Peyer's patch (tissue), 4 donors: ENCODE data around the gene MAML2. TPM values are rescaled to one million over a fixed set of nuclear protein-coding genes. Genes with fewer than 3 reads are reported as not detected.
A peak's percentile ranks its signal among the peaks of the same experiment; 100 is the strongest.

Experiments
- DNase-seq, 3 donors: peaks; one replicate each; pipeline ENCODE4 v3.0.0-alpha.2; 2017 to 2019
- H3K27ac ChIP-seq, 4 donors: fragments of 200-600 bp; sonication (generic); one replicate each; pipeline ENCODE4 v1.5.1; 2016 to 2019
- H3K27me3 ChIP-seq, 2 donors: fragments of 200-600 bp; sonication (generic); one replicate each; pipeline ENCODE4 v1.5.1; 2019
- H3K36me3 ChIP-seq, 3 donors: fragments of 200-600 bp; sonication (generic); one replicate each; pipeline ENCODE4 v1.5.1; 2016 to 2019
- H3K4me1 ChIP-seq, 4 donors: fragments of 200-600 bp; sonication (generic); one replicate each; pipeline ENCODE4 v1.5.1; 2016 to 2019
- H3K4me3 ChIP-seq, 4 donors: fragments of 200-600 bp; sonication (generic); 1 replicate in 3 of 4; 2 replicates in 1 of 4; pipeline ENCODE4 v1.5.1; 2016 to 2019; ENCODE audit warnings: mild to moderate bottlenecking in 1 of 4
- H3K9me3 ChIP-seq, 4 donors: fragments of 200-600 bp; sonication (generic); one replicate each; pipeline ENCODE4 v1.5.1; 2016 to 2019; ENCODE audit warnings: mild to moderate bottlenecking in 1 of 4
- CTCF ChIP-seq, 6 experiments: fragments of 450-650 bp in 4 of 6; fragments of 200-600 bp in 2 of 6; sonication (generic) in 1 of 6; IDR thresholded peaks; one replicate each; pipeline ENCODE4 v1.5.1; 2017 to 2019; ENCODE audit warnings: antibody characterized with exemption in 6 of 6, mild to moderate bottlenecking in 3 of 6, moderate library complexity in 1 of 6
- POLR2A ChIP-seq, 2 donors: fragments of 450-650 bp; IDR thresholded peaks; one replicate each; pipeline ENCODE4 v1.5.1; 2017; ENCODE audit warnings: antibody characterized with exemption in 2 of 2, mild to moderate bottlenecking in 2 of 2, moderate library complexity in 2 of 2
- total RNA-seq, 4 donors: library from RNA; depleted of rRNA; stranded (reverse); fragments of >200 nt; gene quantifications; one replicate each; pipeline ENCODE4 v1.1.0, GENCODE V29; 2016

MAML2 gene
- total RNA-seq, 4 donors from 2014 or later: 8.4 to 60.2 (median 22.7) TPM

DNA sequence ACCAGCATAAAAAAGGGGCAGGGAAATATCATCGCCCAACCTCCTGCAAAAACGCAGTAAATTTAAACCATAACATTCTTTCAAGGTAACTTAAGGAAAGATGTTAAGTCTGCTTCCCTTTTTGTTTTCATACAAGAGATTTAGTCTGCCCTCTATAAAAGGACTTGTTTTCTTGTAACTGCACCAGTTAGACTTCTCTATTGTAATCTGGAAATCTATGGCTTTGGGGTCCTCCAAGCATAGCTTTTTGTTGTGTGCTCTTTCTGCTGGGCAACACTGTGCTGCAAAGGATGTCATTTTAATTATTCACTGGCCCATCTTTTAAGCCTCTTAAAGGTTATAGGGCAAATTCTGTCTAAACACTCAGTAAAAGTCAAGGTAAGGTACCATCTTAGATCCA lies 136.0 kb downstream of the MAML2 start:
- no peaks in the 10 kb centered on the region for H3K36me3 ChIP-seq

DNA sequence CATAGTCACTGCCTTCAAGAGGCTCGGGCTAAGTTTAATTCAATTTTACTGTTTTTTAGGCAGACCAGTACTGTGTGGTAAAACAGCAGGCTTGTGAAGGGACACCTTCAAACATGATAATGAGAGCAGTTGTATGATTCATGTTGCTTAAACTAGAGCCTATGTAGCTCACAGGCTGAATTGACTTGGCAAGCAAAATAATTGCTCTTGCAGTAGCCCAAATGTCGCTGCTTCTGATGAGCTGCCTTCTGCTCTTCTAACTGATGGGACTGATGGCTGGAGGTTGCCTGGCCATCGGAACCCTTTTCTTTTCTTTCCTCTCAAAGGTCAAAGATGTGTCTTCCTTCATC lies 137.6 kb downstream of the MAML2 start:
- H3K4me1 ChIP-seq: peaks cover 0 to 28% (median 10%) of the 10 kb centered on the region in 4 donors
- H3K9me3 ChIP-seq: no peaks in the 10 kb centered on the region
- no peak overlapping the region for H3K4me3 ChIP-seq
- no peak for DNase-seq
- H3K36me3 ChIP-seq: no peaks in the 10 kb centered on the region
- no peaks in the 10 kb centered on the region for H3K27me3 ChIP-seq
- peak overlapping the region in 3 of 4 donors; percentile 2 to 47 (median 36) for H3K27ac ChIP-seq
- TF ChIP-seq CTCF (IDR thresholded peaks at IDR 0.05) (no peak), POLR2A (IDR thresholded peaks at IDR 0.05) (no peak)

More for the DNA sequence above, 136.0 kb downstream of the MAML2 start:
- Histone ChIP-seq H3K4me3 (no peak overlapping the region), H3K27me3 (no peaks in the 10 kb centered on the region), H3K9me3 (no peaks in the 10 kb centered on the region), H3K4me1 (peaks cover 0 to 28% (median 10%) of the 10 kb centered on the region in 4 donors), H3K27ac (peak overlapping the region; percentile 23 to 66 (median 40))
- no peak for TF ChIP-seq CTCF (IDR thresholded peaks at IDR 0.05)
- TF ChIP-seq POLR2A (IDR thresholded peaks at IDR 0.05): no peak
- DNase-seq: no peak

- Histone ChIP-seq H3K27ac (peak overlapping the region in 3 of 4 donors; percentile 25 to 47 (median 36)), H3K9me3 (no peaks in the 10 kb centered on the region), H3K27me3 (no peaks in the 10 kb centered on the region), H3K36me3 (no peaks in the 10 kb centered on the region), H3K4me1 (peaks cover 0 to 32% (median 10%) of the 10 kb centered on the region in 4 donors), H3K4me3 (no peak overlapping the region)
- DNase-seq: no peak
- TF ChIP-seq POLR2A (IDR thresholded peaks at IDR 0.05) (no peak), CTCF (IDR thresholded peaks at IDR 0.05) (no peak)
These were observed 138.1 kb downstream of the MAML2 start for GRCh38 chr11:96204721-96205459.

- Histone ChIP-seq H3K4me1 (peaks cover 0 to 35% (median 10%) of the 10 kb centered on the region in 4 donors), H3K9me3 (no peaks in the 10 kb centered on the region), H3K4me3 (no peak overlapping the region), H3K27ac (peak overlapping the region in 2 of 4 donors; percentile 25 to 47), H3K27me3 (no peaks in the 10 kb centered on the region), H3K36me3 (no peaks in the 10 kb centered on the region)
- TF ChIP-seq POLR2A (IDR thresholded peaks at IDR 0.05) (no peak), CTCF (IDR thresholded peaks at IDR 0.05) (no peak)
- no peak for DNase-seq
These were observed 138.7 kb downstream of the MAML2 start for GRCh38 chr11:96204366-96204659.

- H3K9me3 ChIP-seq: no peaks in the 10 kb centered on the region
- no peak overlapping the region for H3K4me3 ChIP-seq
- no peaks in the 10 kb centered on the region for H3K36me3 ChIP-seq
- no peak for TF ChIP-seq POLR2A (IDR thresholded peaks at IDR 0.05)
- no peak for TF ChIP-seq CTCF (IDR thresholded peaks at IDR 0.05)
- no peaks in the 10 kb centered on the region for H3K27me3 ChIP-seq
- H3K27ac ChIP-seq: peak overlapping the region in 1 of 4 donors; percentile 47
- H3K4me1 ChIP-seq: peaks cover 0 to 33% (median 10%) of the 10 kb centered on the region in 4 donors
- no peak for DNase-seq
These were observed 139.2 kb downstream of the MAML2 start for GRCh38 chr11:96203567-96204365.
